Measurements from ENCODE around the gene PTPRG.

DNA sequence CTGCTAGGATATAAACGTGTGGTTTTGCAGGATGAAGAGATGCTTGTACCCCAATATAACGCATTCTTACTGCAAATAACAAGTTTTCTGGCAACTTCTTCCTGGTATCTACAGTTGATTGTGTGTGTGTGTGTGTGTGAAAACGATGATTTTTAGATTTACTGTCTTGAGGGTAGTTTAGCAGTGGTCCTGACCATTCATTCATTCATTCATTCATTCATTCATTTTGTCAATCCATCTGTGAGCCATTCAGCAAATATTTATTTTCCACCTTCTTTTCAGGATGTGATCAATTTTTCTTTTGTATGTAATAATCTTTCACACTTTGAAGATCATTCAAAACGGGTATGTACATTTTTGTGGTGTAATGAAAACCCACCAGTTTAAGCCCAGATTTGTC is 250.7 kb downstream of the PTPRG start:
- TF ChIP-seq, protein P1, sequence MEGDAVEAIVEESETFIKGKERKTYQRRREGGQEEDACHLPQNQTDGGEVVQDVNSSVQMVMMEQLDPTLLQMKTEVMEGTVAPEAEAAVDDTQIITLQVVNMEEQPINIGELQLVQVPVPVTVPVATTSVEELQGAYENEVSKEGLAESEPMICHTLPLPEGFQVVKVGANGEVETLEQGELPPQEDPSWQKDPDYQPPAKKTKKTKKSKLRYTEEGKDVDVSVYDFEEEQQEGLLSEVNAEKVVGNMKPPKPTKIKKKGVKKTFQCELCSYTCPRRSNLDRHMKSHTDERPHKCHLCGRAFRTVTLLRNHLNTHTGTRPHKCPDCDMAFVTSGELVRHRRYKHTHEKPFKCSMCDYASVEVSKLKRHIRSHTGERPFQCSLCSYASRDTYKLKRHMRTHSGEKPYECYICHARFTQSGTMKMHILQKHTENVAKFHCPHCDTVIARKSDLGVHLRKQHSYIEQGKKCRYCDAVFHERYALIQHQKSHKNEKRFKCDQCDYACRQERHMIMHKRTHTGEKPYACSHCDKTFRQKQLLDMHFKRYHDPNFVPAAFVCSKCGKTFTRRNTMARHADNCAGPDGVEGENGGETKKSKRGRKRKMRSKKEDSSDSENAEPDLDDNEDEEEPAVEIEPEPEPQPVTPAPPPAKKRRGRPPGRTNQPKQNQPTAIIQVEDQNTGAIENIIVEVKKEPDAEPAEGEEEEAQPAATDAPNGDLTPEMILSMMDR (IDR thresholded peaks at IDR 0.05; ENCODE audit: low read depth, low read length), result no peak
- no peak for TF ChIP-seq EZH2phosphoT487 (IDR thresholded peaks at IDR 0.05; ENCODE audit: low read depth)

All from OCI-LY3 (cell line).